Choroid plexus epithelial cell (primary cell): Measurements from ENCODE around the gene ACACA.

Experiments used
- DNase-seq: peaks from one replicate; pipeline ENCODE4 v3.0.0-alpha.2; 2010; ENCODE audit warnings: low read depth
- H3K4me3 ChIP-seq: 2 replicates; pipeline ENCODE4 v1.5.1; 2011; ENCODE audit warnings: low read depth, mild to moderate bottlenecking, control low read depth, low read length, moderate library complexity
- CTCF ChIP-seq: conservative IDR thresholded peaks from 2 replicates; pipeline ENCODE4 v1.5.1; 2011; ENCODE audit warnings: low read depth, mild to moderate bottlenecking, control low read depth, inconsistent platforms, low read length, moderate library complexity

ACACA gene

GRCh38 chr17:37107406-37108083 lies 299.1 kb downstream of the ACACA start:
- H3K4me3 ChIP-seq = no peak overlapping the region
- no peak for TF ChIP-seq CTCF

DNA sequence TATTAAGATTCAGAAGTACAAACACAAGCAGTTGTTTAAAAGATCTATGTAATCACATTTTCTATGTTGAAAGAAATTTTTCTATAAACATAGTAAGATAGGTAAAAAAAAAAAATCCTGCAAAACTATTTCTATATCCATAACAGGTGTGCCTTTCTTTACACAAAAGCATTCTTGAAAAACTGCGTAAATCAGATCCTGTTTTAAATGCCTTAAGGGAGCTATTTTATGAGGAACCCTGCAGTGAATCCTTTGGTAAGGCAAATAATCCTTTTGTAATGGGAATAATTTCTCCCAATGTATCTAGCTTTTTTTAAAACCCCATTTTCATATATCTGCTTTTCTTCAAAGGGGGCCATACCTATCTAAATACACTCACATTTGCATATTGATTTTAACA lies 300.6 kb downstream of the ACACA start:
- no peak for TF ChIP-seq CTCF
- H3K4me3 ChIP-seq = no peak overlapping the region
- DNase-seq = no peak

More at GRCh38 chr17:37107406-37108083, 299.1 kb downstream of the ACACA start:
- DNase-seq = no peak

DNA sequence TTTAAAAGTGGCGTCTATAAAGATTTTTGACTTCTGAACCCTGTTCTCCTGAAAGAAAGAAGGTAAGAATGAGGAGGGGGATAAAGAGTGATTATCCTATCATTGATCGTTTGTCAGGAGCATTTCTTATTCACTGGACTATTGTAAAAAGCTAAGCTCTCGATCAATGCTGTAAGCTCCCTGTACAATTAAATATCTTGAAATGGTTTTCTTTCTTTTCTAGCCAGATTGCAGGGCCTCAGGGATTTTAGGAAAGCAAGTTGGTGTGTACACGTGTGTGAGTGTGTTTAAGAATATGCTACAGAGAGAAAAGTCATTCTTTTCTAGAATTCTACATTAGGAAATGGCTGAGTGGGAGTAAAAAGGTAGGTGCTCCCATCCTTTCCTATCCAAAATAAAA lies 303.4 kb downstream of the ACACA start:
- no peak for DNase-seq
- TF ChIP-seq CTCF = no peak
- no peak overlapping the region for H3K4me3 ChIP-seq

DNA sequence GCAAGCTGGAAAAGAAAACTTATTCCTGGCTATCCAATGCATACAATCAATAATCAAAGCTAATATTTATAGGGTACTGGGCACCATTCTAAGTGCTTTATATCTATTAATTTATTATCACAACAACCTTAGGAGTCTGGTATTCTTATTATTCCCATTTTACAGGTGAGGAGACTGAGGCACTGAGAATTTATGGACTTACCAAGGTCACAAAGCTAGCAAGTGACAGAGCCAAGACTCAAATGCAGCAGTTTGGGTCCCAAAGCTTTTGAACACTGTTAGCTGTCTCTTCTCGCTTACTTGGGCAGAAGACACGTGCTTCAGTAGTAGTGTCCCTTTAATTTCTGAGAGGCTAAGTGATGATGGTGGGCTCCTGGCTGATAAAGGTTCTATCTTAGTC lies 305.3 kb downstream of the ACACA start:
- H3K4me3 ChIP-seq = no peak overlapping the region
- no peak for TF ChIP-seq CTCF
- DNase-seq = no peak

GRCh38 chr17:37100231-37100630 lies 306.4 kb downstream of the ACACA start:
- no peak for TF ChIP-seq CTCF
- peak; percentile 41 for DNase-seq
- no peak overlapping the region for H3K4me3 ChIP-seq

- peak; percentile 31 for DNase-seq
- no peak overlapping the region for H3K4me3 ChIP-seq
- no peak for TF ChIP-seq CTCF
These were observed 307.5 kb downstream of the ACACA start for GRCh38 chr17:37098910-37099664.

DNA sequence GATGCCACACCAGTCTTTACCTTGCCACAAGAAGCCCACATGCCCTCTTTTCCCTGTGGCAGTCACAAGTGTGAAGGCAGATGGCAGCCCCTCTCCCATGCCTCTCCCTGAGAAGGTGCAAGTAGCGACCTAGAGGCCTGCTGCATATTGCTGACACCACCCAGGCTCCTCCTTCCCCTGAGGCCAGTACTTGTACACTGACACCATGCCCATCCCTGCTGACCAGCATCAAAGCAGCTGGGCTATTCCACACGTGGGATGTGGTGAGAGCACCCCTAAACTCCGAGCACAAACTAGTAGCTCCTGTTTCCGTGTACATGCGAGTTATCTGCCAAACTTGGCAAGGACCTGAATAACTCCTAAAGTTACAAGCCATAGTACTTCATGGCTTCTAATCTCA lies 308.5 kb downstream of the ACACA start:
- DNase-seq = no peak
- no peak overlapping the region for H3K4me3 ChIP-seq
- TF ChIP-seq CTCF = no peak
